ENCODE results near the gene MAN2A1.

DNA sequence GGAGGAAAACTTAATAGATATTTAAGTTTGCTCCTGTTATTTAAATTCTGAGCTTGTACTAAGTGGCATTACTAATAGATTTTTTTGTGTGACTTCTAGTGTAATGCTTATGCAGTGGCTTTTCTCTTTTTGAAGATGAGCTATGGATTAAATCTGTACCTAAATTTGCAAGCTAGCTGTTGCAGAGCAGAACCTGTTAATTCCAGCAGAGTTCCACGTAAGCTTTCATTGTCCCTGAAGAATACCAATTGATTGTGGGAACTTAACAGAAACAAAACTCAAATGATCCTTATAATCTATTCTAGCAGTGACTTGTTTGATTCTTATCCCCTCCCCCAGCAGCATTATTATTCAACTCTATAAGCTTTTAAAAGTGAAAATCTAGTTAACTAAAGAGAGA, 51.7 kb downstream of the MAN2A1 start:
- TF ChIP-seq, protein P1, sequence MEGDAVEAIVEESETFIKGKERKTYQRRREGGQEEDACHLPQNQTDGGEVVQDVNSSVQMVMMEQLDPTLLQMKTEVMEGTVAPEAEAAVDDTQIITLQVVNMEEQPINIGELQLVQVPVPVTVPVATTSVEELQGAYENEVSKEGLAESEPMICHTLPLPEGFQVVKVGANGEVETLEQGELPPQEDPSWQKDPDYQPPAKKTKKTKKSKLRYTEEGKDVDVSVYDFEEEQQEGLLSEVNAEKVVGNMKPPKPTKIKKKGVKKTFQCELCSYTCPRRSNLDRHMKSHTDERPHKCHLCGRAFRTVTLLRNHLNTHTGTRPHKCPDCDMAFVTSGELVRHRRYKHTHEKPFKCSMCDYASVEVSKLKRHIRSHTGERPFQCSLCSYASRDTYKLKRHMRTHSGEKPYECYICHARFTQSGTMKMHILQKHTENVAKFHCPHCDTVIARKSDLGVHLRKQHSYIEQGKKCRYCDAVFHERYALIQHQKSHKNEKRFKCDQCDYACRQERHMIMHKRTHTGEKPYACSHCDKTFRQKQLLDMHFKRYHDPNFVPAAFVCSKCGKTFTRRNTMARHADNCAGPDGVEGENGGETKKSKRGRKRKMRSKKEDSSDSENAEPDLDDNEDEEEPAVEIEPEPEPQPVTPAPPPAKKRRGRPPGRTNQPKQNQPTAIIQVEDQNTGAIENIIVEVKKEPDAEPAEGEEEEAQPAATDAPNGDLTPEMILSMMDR (IDR thresholded peaks at IDR 0.05): no peak
- TF ChIP-seq POLR2A (IDR thresholded peaks at IDR 0.05): no peak
- no peak for TF ChIP-seq POLR2AphosphoS5 (IDR thresholded peaks at IDR 0.05)
